CD4-positive, CD25-positive, alpha-beta regulatory T cell (primary cell): Measurements from ENCODE around the gene SMAD3. TPM values are rescaled to one million over a fixed set of nuclear protein-coding genes. Genes with fewer than 3 reads are reported as not detected.

Experiments used
- ATAC-seq, 2 donors: fragments of 150-1000 bp; cut with Tn5 transposase; one replicate each; pipeline ENCODE4 v1.10.0; 2021; ENCODE audit warnings: low read depth in 2 of 2, moderate number of reproducible peaks in 2 of 2, moderate library complexity in 1 of 2
- DNase-seq, 3 donors: peaks; one replicate each; pipeline versions ENCODE4 v3.0.0 to v3.0.0-alpha.2; 2012 to 2022; ENCODE audit warnings: mixed read lengths in 1 of 3
- H3K27ac ChIP-seq: one replicate; pipeline ENCODE4 v1.7.0; 2013; ENCODE audit warnings: mild to moderate bottlenecking, low read length; ENCODE audit not compliant: insufficient read depth, poor library complexity, severe bottlenecking
- H3K27me3 ChIP-seq: one replicate; pipeline ENCODE4 v1.7.0; 2013; ENCODE audit warnings: low read length; ENCODE audit not compliant: control insufficient read depth, insufficient read depth
- H3K36me3 ChIP-seq: one replicate; pipeline ENCODE4 v1.7.0; 2013; ENCODE audit warnings: mild to moderate bottlenecking, low read length, moderate library complexity; ENCODE audit not compliant: control insufficient read depth, insufficient read depth
- H3K4me1 ChIP-seq: 2 replicates; pipeline ENCODE4 v1.7.0; 2013; ENCODE audit warnings: mild to moderate bottlenecking, low read length; ENCODE audit not compliant: insufficient read depth, control insufficient read depth, poor library complexity, severe bottlenecking
- H3K4me3 ChIP-seq: one replicate; pipeline ENCODE4 v1.7.0; 2013; ENCODE audit warnings: low read depth, mild to moderate bottlenecking, low read length, moderate library complexity
- H3K9me3 ChIP-seq, 2 experiments: 1 replicate in 1 of 2; 2 replicates in 1 of 2; pipeline ENCODE4 v1.7.0; 2013; ENCODE audit warnings: low read length in 2 of 2, mild to moderate bottlenecking in 1 of 2, moderate library complexity in 1 of 2; ENCODE audit not compliant: control insufficient read depth in 2 of 2
- H3K27ac Mint-ChIP-seq, 3 donors: one replicate each; pipeline ENCODE4 v1.8.0; 2020 to 2022; ENCODE audit warnings: mild to moderate bottlenecking in 3 of 3, mixed read lengths in 3 of 3, moderate library complexity in 2 of 3
- H3K27me3 Mint-ChIP-seq: one replicate; pipeline ENCODE4 v1.8.0; 2022; ENCODE audit warnings: mild to moderate bottlenecking, mixed read lengths
- H3K36me3 Mint-ChIP-seq: one replicate; pipeline ENCODE4 v1.8.0; 2020; ENCODE audit warnings: mixed read lengths
- H3K4me1 Mint-ChIP-seq, 4 donors: one replicate each; pipeline ENCODE4 v1.8.0; 2020 to 2022; ENCODE audit warnings: mixed read lengths in 4 of 4, mild to moderate bottlenecking in 1 of 4
- H3K4me3 Mint-ChIP-seq, 4 donors: one replicate each; pipeline ENCODE4 v1.8.0; 2020 to 2022; ENCODE audit warnings: mild to moderate bottlenecking in 4 of 4, mixed read lengths in 4 of 4, moderate library complexity in 3 of 4
- H3K9me3 Mint-ChIP-seq, 7 donors: one replicate each; pipeline ENCODE4 v1.8.0; 2020 to 2022; ENCODE audit warnings: mixed read lengths in 7 of 7, mild to moderate bottlenecking in 3 of 7, moderate library complexity in 2 of 7
- polyA plus RNA-seq, 4 donors: library from polyadenylated mRNA; unstranded; fragments of 300-500 nt; fragmentation: Illumina TruSeq; gene quantifications; one replicate each; pipeline ENCODE4 v1.2.3, GENCODE V29; 2021
- total RNA-seq: library from RNA; stranded (reverse); gene quantifications from one replicate; pipeline ENCODE4 v1.2.3, GENCODE V29; 2022

Gene SMAD3
- total and polyA plus RNA-seq, 5 donors from 2014 or later = 12.0 to 76.6 (median 14.7) TPM

DNA sequence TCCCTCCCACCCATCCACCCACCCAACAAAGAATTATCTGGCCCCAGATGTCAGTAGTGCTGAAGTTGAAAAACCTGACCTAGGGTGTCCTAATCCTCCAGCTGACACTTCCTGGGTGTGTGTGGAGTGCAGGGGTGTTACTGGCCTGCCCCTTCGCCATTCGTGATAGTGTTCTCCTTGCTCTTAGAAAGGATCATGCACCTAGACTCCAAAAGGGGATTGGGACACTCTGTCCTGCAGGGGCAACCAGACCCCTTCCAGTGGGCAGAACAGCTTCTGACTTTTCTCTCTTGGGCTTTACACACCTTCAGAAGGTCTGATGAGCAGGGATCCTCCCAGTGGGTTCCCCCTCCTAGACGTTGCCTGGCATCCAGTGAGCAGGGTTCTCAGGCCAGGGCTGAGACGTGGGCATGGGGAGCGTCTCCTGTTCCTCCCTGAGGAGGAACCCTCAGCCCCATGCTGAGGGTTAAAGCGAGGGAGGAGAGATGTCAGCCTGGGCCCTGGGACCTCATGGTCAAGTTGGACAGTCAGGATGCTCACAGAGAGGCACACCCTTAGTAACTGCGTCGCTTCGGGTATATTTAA lies 114.1 kb downstream of the SMAD3 start:
- no peaks in the 10 kb centered on the region for H3K27me3 ChIP-seq
- peaks cover 5 to 22% (median 15%) of the 10 kb centered on the region in 4 donors for H3K4me1 Mint-ChIP-seq
- no peak overlapping the region for H3K4me3 Mint-ChIP-seq
- H3K27me3 Mint-ChIP-seq = no peaks in the 10 kb centered on the region
- H3K4me3 ChIP-seq = no peak overlapping the region
- H3K36me3 Mint-ChIP-seq = peaks cover 22% of the 10 kb centered on the region
- H3K27ac Mint-ChIP-seq = peak overlapping the region; percentile 55 to 82 (median 56)
- DNase-seq (no peak), ATAC-seq (no peak)
- peaks cover 63% of the 10 kb centered on the region for H3K36me3 ChIP-seq
- no peaks in the 10 kb centered on the region for H3K9me3 Mint-ChIP-seq
- H3K4me1 ChIP-seq = peaks cover 14% of the 10 kb centered on the region
- H3K9me3 ChIP-seq = no peaks in the 10 kb centered on the region
- no peak overlapping the region for H3K27ac ChIP-seq

DNA sequence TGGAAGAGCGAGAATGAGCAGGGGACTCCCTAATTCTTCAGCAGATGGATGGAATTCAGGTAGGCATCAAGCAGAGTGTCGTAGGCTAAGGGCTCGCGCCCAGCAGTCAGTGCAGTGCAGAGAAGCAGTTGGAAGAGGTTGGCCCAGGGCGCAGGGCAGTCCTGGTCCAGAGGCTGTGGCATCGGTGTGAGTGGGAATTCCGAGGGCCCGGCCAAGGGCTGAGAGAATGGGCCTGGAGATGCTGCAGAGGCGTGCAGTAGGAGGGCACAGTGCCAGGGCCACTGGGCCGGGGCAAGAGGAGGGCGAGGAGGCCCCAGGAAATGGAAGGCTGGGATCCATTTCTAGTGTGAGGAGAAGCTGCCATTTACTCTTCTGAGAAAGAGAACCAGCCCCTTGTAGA lies 114.6 kb downstream of the SMAD3 start:
- H3K4me3 ChIP-seq = no peak overlapping the region
- peaks cover 65% of the 10 kb centered on the region for H3K36me3 ChIP-seq
- H3K27me3 Mint-ChIP-seq = no peaks in the 10 kb centered on the region
- H3K4me1 Mint-ChIP-seq = peaks cover 5 to 17% (median 11%) of the 10 kb centered on the region in 4 donors
- H3K4me3 Mint-ChIP-seq = no peak overlapping the region
- H3K27ac ChIP-seq = no peak overlapping the region
- peaks cover 26% of the 10 kb centered on the region for H3K36me3 Mint-ChIP-seq
- peaks cover 9% of the 10 kb centered on the region for H3K4me1 ChIP-seq
- H3K27ac Mint-ChIP-seq = peak overlapping the region in 2 of 3 donors; percentile 56 to 82
- DNase-seq (no peak), ATAC-seq (no peak)
- H3K27me3 ChIP-seq = no peaks in the 10 kb centered on the region
- H3K9me3 Mint-ChIP-seq = no peaks in the 10 kb centered on the region
- H3K9me3 ChIP-seq = no peaks in the 10 kb centered on the region

DNA sequence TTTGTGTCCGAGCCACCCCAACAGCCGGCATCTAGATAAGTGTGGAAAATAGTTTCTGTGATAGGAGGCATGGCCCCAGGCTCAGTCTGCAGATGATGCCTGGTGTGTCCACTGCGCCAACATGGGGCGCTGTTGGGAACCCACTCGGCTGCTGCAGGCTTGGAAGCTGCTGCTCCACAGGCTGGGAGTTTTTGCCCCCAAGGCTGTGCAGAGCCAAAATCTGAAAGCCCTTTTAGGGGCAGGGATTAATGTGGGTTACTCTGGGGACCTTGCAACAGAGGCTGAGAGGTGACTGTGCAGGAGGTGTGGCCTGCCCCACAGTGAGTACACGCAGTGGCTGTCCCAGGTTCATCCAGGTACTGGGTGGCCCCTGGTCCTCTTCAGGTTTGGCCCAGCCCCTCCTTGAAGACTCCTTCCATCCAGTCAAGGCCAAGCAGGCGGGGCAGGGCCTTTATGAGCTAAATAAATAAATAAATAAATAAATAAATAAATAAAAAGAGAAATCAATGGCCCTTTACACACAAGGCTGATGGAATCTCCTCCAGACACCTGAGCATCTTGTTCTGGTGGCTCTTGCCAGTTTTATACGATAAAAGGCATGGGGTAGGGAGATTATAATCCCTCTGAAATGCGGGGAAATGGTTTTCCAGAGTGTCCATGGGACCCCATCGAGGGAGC lies 115.3 kb downstream of the SMAD3 start:
- Mint-ChIP-seq H3K36me3 (peaks cover 27% of the 10 kb centered on the region), H3K9me3 (no peaks in the 10 kb centered on the region), H3K27me3 (no peaks in the 10 kb centered on the region), H3K4me1 (peaks cover 4 to 11% (median 8%) of the 10 kb centered on the region in 4 donors), H3K4me3 (no peak overlapping the region), H3K27ac (no peak overlapping the region)
- no peak overlapping the region for H3K4me3 ChIP-seq
- DNase-seq (no peak), ATAC-seq (no peak)
- H3K27me3 ChIP-seq = no peaks in the 10 kb centered on the region
- H3K9me3 ChIP-seq = no peaks in the 10 kb centered on the region
- peaks cover 69% of the 10 kb centered on the region for H3K36me3 ChIP-seq
- no peak overlapping the region for H3K27ac ChIP-seq
- H3K4me1 ChIP-seq = peaks cover 3% of the 10 kb centered on the region

GRCh38 chr15:67181221-67181639 lies 115.8 kb downstream of the SMAD3 start:
- no peak overlapping the region for H3K4me3 ChIP-seq
- H3K36me3 ChIP-seq = peaks cover 72% of the 10 kb centered on the region
- ATAC-seq = peak in 1 of 2 donors; percentile 27
- H3K4me3 Mint-ChIP-seq = no peak overlapping the region
- no peaks in the 10 kb centered on the region for H3K27me3 ChIP-seq
- no peaks in the 10 kb centered on the region for H3K9me3 ChIP-seq
- peak in 1 of 3 donors; percentile 36 for DNase-seq
- H3K36me3 Mint-ChIP-seq = peaks cover 31% of the 10 kb centered on the region
- no peaks in the 10 kb centered on the region for H3K9me3 Mint-ChIP-seq
- H3K27ac Mint-ChIP-seq = no peak overlapping the region
- H3K4me1 Mint-ChIP-seq = peaks cover 0 to 10% (median 7%) of the 10 kb centered on the region in 4 donors
- no peaks in the 10 kb centered on the region for H3K4me1 ChIP-seq
- H3K27me3 Mint-ChIP-seq = no peaks in the 10 kb centered on the region
- H3K27ac ChIP-seq = no peak overlapping the region

DNA sequence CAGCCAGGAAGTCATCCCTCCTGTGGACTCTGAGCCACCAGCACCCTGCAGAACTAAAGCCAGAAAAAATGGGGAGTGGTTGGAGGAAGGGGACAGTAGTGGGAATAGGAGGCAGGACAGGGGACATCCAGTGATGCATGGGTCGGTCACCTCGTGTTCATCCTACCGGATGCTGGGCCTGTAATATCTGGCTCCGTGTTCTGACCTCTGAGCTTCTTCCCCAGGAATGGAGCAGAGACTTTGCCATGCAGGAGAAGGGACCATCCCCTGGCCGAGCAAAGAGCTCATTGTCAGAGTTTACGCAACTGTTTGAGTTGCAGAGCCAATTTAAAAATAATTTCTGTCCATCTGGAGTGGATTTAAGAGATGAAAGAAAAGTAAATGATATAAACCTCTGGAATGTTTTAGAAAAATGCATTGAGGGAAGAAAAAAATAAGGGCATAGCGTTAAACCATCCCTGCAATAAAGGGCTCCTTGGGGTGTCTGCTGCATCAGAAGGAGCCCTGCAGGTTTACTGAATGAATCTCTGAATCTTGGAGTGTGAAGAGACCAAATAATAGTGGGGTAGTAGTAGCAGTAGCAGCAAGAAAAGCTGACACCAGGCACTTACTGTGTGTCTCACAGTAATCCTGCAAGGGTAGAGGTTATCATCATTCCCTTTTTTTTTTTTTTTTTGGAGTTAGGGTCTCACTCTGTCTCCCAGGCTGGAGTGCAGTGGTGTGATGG lies 118.2 kb downstream of the SMAD3 start:
- ATAC-seq (no peak), DNase-seq (no peak)
- H3K4me1 Mint-ChIP-seq = peaks cover 0 to 7% (median 2%) of the 10 kb centered on the region in 4 donors
- peaks cover 74% of the 10 kb centered on the region for H3K36me3 ChIP-seq
- peaks cover 0 to 1% (median 0%) of the 10 kb centered on the region in 7 donors for H3K9me3 Mint-ChIP-seq
- peaks cover 37% of the 10 kb centered on the region for H3K36me3 Mint-ChIP-seq
- H3K4me3 Mint-ChIP-seq = no peak overlapping the region
- no peak overlapping the region for H3K27ac ChIP-seq
- H3K27ac Mint-ChIP-seq = peak overlapping the region; percentile 11 to 63 (median 58)
- H3K4me1 ChIP-seq = no peaks in the 10 kb centered on the region
- H3K27me3 Mint-ChIP-seq = no peaks in the 10 kb centered on the region
- H3K4me3 ChIP-seq = no peak overlapping the region
- no peaks in the 10 kb centered on the region for H3K9me3 ChIP-seq
- no peaks in the 10 kb centered on the region for H3K27me3 ChIP-seq

- Mint-ChIP-seq H3K27me3 (no peaks in the 10 kb centered on the region), H3K4me3 (no peak overlapping the region), H3K27ac (peak overlapping the region in 1 of 3 donors; percentile 58), H3K9me3 (peaks cover 0 to 1% (median 0%) of the 10 kb centered on the region in 7 donors), H3K36me3 (peaks cover 37% of the 10 kb centered on the region), H3K4me1 (peaks cover 0 to 7% (median under 1%) of the 10 kb centered on the region in 4 donors)
- Histone ChIP-seq H3K27ac (no peak overlapping the region), H3K4me1 (no peaks in the 10 kb centered on the region), H3K9me3 (no peaks in the 10 kb centered on the region), H3K27me3 (no peaks in the 10 kb centered on the region), H3K4me3 (no peak overlapping the region), H3K36me3 (peaks cover 75% of the 10 kb centered on the region)
- ATAC-seq = no peak
- no peak for DNase-seq
Measured at GRCh38 chr15:67184208-67184925, 119.0 kb downstream of the SMAD3 start.

- H3K36me3 Mint-ChIP-seq = peaks cover 38% of the 10 kb centered on the region
- no peak overlapping the region for H3K27ac ChIP-seq
- DNase-seq (no peak), ATAC-seq (no peak)
- no peak overlapping the region for H3K4me3 ChIP-seq
- peak overlapping the region in 1 of 4 donors; percentile 77 for H3K4me3 Mint-ChIP-seq
- H3K27ac Mint-ChIP-seq = peak overlapping the region; percentile 29 to 95 (median 84)
- no peaks in the 10 kb centered on the region for H3K4me1 ChIP-seq
- no peaks in the 10 kb centered on the region for H3K9me3 ChIP-seq
- peaks cover 0 to 4% (median under 1%) of the 10 kb centered on the region in 4 donors for H3K4me1 Mint-ChIP-seq
- peaks cover 0 to 1% (median 0%) of the 10 kb centered on the region in 7 donors for H3K9me3 Mint-ChIP-seq
- no peaks in the 10 kb centered on the region for H3K27me3 Mint-ChIP-seq
- peaks cover 75% of the 10 kb centered on the region for H3K36me3 ChIP-seq
- H3K27me3 ChIP-seq = no peaks in the 10 kb centered on the region
Measured at GRCh38 chr15:67185051-67185450, 119.6 kb downstream of the SMAD3 start.
